GM19372 (cell line): Measurements from ENCODE around the gene CNOT6L.
"Not testable (repeated sequence)": the region's sequence is repeated elsewhere in the genome, so short reads cannot be mapped to it uniquely, and the experiment has no call there.

Experiments
- ATAC-seq: cut with Tn5 transposase; IDR thresholded peaks from one replicate; pipeline ENCODE4 v1.9.1; 2021; ENCODE audit warnings: mild to moderate bottlenecking, low read depth, moderate library complexity; ENCODE audit not compliant: unreplicated experiment

Gene CNOT6L

GRCh38 chr4:77818602-77819403, at the start of gene CNOT6L:
Gene CNOT6L (minus strand): TSS chr4:77819368. CDS start chr4:77819308, 60 bp downstream.
- ATAC-seq, result peak; percentile 30

DNA sequence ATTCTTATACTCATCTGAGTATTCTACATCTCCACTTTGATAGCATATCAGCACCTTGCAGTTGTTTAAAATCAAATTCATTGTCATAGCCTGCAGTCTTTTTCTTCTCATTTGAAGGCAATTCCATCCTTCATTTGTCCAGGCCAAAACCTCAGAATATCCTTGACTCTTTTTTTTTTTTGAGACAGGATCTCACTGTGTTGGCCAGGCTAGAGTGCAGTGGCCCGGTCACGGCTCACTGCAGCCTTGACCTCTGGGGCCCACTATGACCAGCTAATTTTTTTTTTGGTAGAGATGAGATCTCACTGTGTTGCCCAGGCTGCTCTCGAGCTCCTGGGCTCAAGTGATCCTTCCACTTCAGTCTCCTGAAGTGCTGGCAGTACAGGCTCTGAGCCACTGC, 46.1 kb upstream of the CNOT6L start:
- ATAC-seq, result no peak

- ATAC-seq, result not testable (repeated sequence)
Measured at GRCh38 chr4:77863341-77863740, 44.2 kb upstream of the CNOT6L start.

DNA sequence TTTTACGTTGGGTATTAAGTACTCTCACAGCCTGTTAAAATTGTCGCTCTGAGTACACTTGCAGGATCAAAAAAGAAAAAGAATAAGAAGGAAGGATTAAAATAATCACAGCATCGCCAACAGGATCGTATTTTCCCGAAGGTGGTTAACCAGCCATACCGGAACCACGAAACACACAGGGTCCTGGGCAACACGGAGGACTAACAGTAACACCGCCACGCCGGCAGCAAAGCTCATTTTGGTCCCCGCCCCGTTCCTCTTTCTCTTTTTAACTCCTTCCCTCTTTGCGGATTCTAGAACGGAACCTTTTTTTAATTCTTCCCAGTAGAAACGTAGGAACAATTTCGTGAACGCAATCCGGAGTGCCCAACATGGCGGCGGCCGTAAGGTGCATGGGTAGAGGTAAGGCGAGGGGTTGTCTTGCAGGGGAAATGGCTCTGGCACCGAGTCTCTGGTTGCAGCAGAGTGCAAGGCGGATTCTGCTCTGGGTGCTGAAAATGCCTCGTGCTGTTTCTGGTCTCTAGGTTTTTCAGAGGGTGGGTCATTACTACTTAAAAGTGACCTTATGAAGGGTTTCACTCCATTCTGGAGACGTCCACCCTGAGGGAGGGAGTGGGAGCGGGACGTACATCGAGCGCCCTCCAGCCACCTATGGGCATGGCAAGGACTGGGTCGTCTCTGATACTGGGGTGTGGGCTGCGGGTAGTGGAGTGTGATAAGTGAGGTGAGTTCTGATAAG, 43.5 kb upstream of the CNOT6L start, which contains the start of gene MRPL1:
Gene MRPL1, plus strand, starts transcription at position 353 of the 739 bp plus-strand sequence. Its CDS starts 19 bp downstream, at position 372.
- peak; percentile 85 for ATAC-seq

DNA sequence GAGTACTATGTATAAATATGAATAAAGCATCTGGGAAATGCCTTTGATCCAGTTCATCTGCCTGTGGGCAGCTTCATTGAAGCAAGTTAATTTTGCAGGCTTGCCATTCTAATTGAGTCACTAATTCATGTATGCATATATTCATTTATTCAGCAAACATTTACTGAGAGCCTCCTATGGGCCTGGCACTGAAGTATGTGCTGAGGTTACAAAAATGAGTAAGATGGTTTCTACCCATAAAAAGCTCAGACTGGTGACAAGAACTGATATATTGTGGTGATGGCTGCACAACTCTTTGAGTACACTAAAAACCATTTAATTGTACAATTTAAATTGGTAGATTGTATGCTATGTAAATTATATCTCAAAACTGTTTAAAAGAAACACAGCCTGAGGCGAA, 42.3 kb upstream of the CNOT6L start:
- ATAC-seq, result no peak

DNA sequence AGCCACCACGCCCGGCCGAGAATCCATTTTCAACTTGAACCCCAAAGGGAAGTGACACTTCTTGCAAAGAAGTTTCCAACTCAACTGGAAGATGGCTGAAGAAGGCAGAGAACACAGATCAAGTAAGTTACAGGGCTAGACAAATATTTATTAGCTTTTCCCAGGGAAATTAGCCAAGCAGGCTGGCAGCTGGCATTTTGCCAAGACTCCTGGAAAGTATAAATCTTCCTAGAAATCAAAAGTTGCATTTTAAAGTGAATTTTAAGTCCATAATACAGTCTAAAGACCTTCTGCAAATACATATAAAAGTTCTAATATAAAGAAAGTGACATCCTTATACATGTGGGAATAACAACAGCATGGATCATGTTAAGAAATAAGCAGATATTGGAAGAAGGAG, 40.1 kb upstream of the CNOT6L start:
- no peak for ATAC-seq

GRCh38 chr4:77856152-77856551, 37.0 kb upstream of the CNOT6L start:
- no peak for ATAC-seq

- no peak for ATAC-seq
Measured at GRCh38 chr4:77854431-77855111, 35.4 kb upstream of the CNOT6L start.

DNA sequence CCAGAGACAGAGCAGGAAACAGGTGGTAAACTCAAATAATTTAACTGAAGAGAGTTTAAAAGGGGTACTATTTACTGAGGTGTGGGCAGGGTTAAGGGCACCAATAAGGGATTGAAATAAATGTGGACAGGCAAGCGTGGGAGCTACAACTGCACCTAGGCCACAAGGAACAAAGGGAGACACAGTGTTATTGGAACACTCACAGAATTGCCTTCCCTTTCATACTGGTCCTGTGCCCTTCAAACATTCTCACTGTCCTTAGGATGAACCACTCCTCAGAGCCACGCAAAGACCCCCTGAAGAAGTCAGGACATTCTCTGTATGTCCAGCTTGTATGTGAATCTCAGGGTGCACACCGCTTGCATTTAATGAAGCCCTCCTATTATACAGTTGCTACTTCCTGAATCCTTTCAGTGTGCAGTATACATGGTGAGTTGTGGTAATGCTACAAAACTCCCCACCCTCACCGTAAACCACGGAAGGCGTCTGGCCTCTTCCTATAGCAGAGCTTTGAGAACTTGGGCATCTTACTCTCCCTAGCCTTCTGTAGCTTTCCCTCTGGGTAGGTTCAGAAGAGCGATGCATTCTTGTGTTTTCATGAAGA, 33.8 kb upstream of the CNOT6L start:
- ATAC-seq, result peak; percentile 99

GRCh38 chr4:77849278-77849965, 30.3 kb upstream of the CNOT6L start:
- no peak for ATAC-seq

GRCh38 chr4:77848508-77848907, 29.3 kb upstream of the CNOT6L start:
- ATAC-seq, result no peak

- no peak for ATAC-seq
Measured at GRCh38 chr4:77845929-77846328, 26.8 kb upstream of the CNOT6L start.

DNA sequence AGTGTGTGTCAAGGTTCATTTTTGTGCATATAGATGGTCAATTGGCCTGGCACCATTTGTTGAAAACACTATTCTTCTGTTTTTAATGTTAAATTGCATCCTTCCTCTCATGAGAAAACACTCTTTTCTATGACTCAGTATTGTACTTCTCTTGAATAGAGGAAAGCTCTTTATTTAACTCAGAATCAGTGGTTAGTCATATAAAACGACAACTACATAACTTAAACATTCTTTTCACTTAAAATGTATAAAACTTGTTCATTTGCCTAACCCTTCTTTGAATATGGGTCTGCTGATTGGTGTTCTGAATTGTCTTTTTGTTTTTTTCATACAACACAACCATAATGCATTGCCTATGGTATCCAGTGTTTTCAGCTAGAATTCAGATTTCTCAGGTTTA, 26.2 kb upstream of the CNOT6L start:
- ATAC-seq, result no peak

DNA sequence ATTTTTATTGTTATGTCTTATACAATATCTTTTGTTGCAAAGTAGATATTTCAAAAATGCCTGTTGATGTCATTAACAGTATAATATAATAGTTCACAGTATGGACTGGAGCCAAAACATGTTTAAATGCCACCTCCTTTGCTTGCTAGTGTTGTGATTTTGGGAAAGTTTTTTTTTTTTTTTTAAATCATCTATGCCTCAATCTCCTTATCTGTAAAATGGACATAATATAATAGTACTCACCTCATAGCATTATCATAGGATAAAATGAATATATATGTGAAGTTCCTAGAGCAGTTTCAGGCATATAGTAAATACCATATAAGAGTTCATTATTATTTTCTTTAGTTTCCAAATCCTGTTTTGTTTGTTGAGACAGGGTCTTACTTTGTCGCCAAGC, 25.2 kb upstream of the CNOT6L start:
- no peak for ATAC-seq

DNA sequence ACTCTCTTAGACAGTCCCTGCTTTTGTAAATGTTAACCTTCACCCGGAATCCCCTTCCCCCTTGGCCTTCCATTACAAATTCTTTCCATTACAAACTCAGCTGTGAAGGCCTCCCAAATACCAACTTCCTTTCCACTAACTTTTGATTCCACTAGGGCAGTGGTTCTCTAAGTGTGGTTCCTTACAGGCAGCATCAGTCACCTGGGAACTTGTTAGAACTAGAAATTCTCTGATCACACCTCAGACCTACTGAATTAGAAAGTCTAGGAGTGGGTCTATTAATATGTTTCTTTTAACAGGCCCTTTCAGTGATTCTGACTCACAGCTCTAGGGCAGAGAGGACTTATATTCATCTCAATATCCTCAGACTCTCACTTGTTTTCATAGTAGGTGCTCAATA, 24.5 kb upstream of the CNOT6L start:
- no peak for ATAC-seq

GRCh38 chr4:77834403-77834802, 15.2 kb upstream of the CNOT6L start:
- ATAC-seq, result no peak

DNA sequence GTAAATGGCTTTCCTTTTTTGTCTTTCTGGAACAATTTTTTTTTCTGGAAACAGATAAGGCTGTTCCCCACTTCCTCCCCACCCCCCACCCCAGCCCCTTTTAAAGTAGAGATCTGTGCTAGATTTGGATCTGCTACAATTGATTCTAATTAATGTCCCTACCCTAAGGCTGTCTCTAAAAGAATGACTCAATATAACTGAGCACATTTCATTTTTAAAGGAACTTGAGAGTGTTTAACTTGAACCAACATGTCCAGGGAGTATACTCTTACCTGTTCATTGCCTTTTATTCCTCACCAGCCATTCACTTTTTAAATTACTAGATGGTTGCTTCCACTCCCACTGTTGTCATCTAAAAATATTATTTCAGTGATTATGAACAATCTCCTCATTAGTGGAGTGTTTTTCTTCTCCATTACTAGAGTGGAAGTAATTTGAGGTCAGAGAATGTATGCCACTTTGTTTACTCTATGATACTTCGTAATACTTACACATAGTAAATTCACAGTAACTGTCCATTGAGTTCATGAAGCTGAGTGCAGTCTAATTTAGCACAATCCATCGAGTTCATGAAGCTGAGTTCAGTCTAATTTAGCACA, 14.1 kb upstream of the CNOT6L start:
- no peak for ATAC-seq

DNA sequence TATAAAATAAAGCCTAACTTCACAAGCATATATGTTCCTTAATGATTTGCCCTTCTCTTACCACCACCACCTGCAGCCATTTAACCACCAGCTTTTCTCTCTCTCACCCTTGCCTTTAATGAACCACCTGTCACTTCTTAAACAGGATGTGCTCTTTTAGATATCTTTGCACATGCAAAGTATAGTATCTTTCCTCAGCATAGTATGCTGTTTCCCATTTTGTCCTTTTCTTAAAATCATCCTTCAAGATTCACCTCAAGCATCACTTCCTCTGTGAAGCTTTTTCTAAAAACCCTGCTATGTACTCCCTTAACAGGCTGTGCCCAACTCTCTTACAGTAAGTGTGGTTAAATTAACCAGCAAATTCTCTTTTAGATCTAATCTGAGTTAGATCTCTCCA, 8.2 kb upstream of the CNOT6L start:
- ATAC-seq, result peak; percentile 54

DNA sequence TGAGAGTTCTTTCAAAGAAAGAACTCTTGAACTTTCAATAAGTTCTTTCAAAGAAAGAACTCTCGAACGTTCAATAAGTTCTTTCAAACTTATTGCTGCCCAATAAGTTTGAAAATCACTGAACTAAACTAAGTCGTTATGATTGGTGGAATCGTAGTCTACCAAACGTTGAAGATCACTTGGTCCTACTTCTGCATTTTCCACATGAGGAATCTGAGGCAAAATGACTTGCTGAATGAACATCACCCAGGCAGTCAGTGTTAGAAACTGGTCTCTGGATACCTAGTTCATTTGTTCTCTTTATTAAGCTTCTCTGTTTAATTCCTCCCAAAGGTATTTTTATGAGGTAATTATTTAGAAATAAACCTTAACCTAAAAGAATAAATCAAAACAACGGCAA, 7.1 kb upstream of the CNOT6L start:
- no peak for ATAC-seq

DNA sequence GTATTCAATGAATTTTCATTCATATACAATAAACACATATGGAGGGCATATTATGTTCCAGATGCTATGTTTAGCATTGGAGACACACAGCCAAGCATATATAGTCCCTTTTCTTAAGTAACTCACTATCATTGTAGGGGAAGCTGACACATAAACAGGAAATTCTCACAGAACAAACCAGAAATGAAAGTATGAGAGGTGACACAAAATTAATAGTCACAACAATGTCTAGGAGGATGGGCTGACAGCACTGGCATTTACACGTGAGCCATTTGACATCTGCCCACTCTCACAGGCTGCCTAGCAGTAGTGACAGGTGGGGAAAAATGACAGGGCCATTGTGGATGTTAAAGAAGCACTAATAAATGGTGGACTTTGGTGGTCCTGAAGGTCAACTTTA, 2.6 kb upstream of the CNOT6L start:
- ATAC-seq, result no peak
